HG03103 (cell line): ENCODE measurements around the gene TRAPPC3.
"Not testable (repeated sequence)": the region's sequence is repeated elsewhere in the genome, so short reads cannot be mapped to it uniquely, and the experiment has no call there.

ENCODE experiments used
- ATAC-seq: cut with Tn5 transposase; IDR thresholded peaks from one replicate; pipeline ENCODE4 v1.9.1; 2021; ENCODE audit warnings: low read depth; ENCODE audit not compliant: unreplicated experiment

Gene TRAPPC3

GRCh38 chr1:36166938-36167905 lies 17.9 kb upstream of the TRAPPC3 start:
- ATAC-seq = no peak

GRCh38 chr1:36166136-36166535 lies 16.9 kb upstream of the TRAPPC3 start:
- ATAC-seq = no peak

- no peak for ATAC-seq
Observed at GRCh38 chr1:36165145-36165544, 15.9 kb upstream of the TRAPPC3 start.

GRCh38 chr1:36164361-36164760 lies 15.1 kb upstream of the TRAPPC3 start:
- ATAC-seq = no peak

GRCh38 chr1:36163426-36163825 lies 14.1 kb upstream of the TRAPPC3 start:
- no peak for ATAC-seq

- no peak for ATAC-seq
Observed at GRCh38 chr1:36162680-36163239, 13.5 kb upstream of the TRAPPC3 start.

GRCh38 chr1:36161641-36162531 lies 12.6 kb upstream of the TRAPPC3 start:
- ATAC-seq = no peak

GRCh38 chr1:36160949-36161485 lies 11.7 kb upstream of the TRAPPC3 start:
- ATAC-seq = no peak

- ATAC-seq = no peak
Observed at GRCh38 chr1:36160388-36160948, 11.2 kb upstream of the TRAPPC3 start.

- no peak for ATAC-seq
Observed at GRCh38 chr1:36159614-36160387, 10.5 kb upstream of the TRAPPC3 start.

- not testable (repeated sequence) for ATAC-seq
Observed at GRCh38 chr1:36158827-36159252, 9.6 kb upstream of the TRAPPC3 start.

GRCh38 chr1:36157973-36158826 lies 8.9 kb upstream of the TRAPPC3 start:
- no peak for ATAC-seq

- ATAC-seq = no peak
Observed at GRCh38 chr1:36157115-36157903, 8.0 kb upstream of the TRAPPC3 start.

- ATAC-seq = no peak
Observed at GRCh38 chr1:36156329-36157114, 7.2 kb upstream of the TRAPPC3 start.

GRCh38 chr1:36155408-36156328 lies 6.4 kb upstream of the TRAPPC3 start, which contains the start of gene MAP7D1:
TSS of gene MAP7D1 (plus strand) at chr1:36156160. CDS start at chr1:36156418, 258 bp downstream.
- ATAC-seq = peak; percentile 48
